NOMO-1 (cell line): ENCODE data around the gene FRMD8.

Source experiments
- DNase-seq, 2 experiments: peaks; one replicate each; lab custom pipeline; 2025; ENCODE audit not compliant: unreplicated experiment in 2 of 2; lab: John Stamatoyannopoulos, UW

Gene FRMD8

GRCh38 chr11:65392186-65392829 is 5.9 kb downstream of the FRMD8 start:
- no peak for DNase-seq

- no peak for DNase-seq
These were observed 6.5 kb downstream of the FRMD8 start for GRCh38 chr11:65392899-65393298.

- no peak for DNase-seq
These were observed 7.2 kb downstream of the FRMD8 start for GRCh38 chr11:65393513-65394079.

- DNase-seq, result no peak
These were observed 7.7 kb downstream of the FRMD8 start for GRCh38 chr11:65394125-65394536.

- no peak for DNase-seq
These were observed 9.6 kb downstream of the FRMD8 start for GRCh38 chr11:65395961-65396530.

GRCh38 chr11:65396769-65397745 is 10.6 kb downstream of the FRMD8 start:
- DNase-seq, result no peak

GRCh38 chr11:65398362-65398910 is 12.0 kb downstream of the FRMD8 start:
- no peak for DNase-seq

GRCh38 chr11:65399249-65399648 is 12.8 kb downstream of the FRMD8 start:
- no peak for DNase-seq

- DNase-seq, result no peak
These were observed 13.4 kb downstream of the FRMD8 start for GRCh38 chr11:65399845-65400244.

GRCh38 chr11:65400307-65401072 is 14.1 kb downstream of the FRMD8 start:
- no peak for DNase-seq

GRCh38 chr11:65401073-65401802 is 14.8 kb downstream of the FRMD8 start:
- no peak for DNase-seq

- no peak for DNase-seq
These were observed 15.4 kb downstream of the FRMD8 start for GRCh38 chr11:65401803-65402248.

GRCh38 chr11:65402790-65403189 is 16.4 kb downstream of the FRMD8 start:
- DNase-seq, result no peak

GRCh38 chr11:65403607-65404121 is 17.2 kb downstream of the FRMD8 start:
- DNase-seq, result peak; percentile 73 to 89

- DNase-seq, result no peak
These were observed 17.8 kb downstream of the FRMD8 start for GRCh38 chr11:65404210-65404609.

GRCh38 chr11:65404638-65405339 is 18.4 kb downstream of the FRMD8 start:
- DNase-seq, result no peak

GRCh38 chr11:65410936-65411680 is 24.7 kb downstream of the FRMD8 start:
- DNase-seq, result no peak

- DNase-seq, result no peak
These were observed 25.2 kb downstream of the FRMD8 start for GRCh38 chr11:65411681-65412070.
